Measurements from ENCODE around the gene TFIP11. TPM values are rescaled to one million over a fixed set of nuclear protein-coding genes. Genes with fewer than 3 reads are reported as not detected.
A peak's percentile ranks its signal among the peaks of the same experiment; 100 is the strongest.

Gene TFIP11
- total RNA-seq, 2 experiments from 2014 or later, result 45.9 to 50.1 TPM

GRCh38 chr22:26482161-26482560 is 30.1 kb downstream of the TFIP11 start:
- Mint-ChIP-seq H3K27ac (peak overlapping the region; percentile 96), H3K4me3 (peak overlapping the region; percentile 90), H3K36me3 (peaks cover 27% of the 10 kb centered on the region), H3K9me3 (no peaks in the 10 kb centered on the region), H3K27me3 (no peaks in the 10 kb centered on the region), H3K4me1 (peaks cover 67% of the 10 kb centered on the region)
- no peak for DNase-seq

GRCh38 chr22:26481694-26482093 is 30.6 kb downstream of the TFIP11 start:
- Mint-ChIP-seq H3K9me3 (no peaks in the 10 kb centered on the region), H3K27ac (peak overlapping the region; percentile 96), H3K4me3 (peak overlapping the region; percentile 90), H3K36me3 (peaks cover 30% of the 10 kb centered on the region), H3K27me3 (no peaks in the 10 kb centered on the region), H3K4me1 (peaks cover 67% of the 10 kb centered on the region)
- DNase-seq, result peak; percentile 5

GRCh38 chr22:26481112-26481693 is 31.1 kb downstream of the TFIP11 start:
- Mint-ChIP-seq H3K36me3 (peaks cover 32% of the 10 kb centered on the region), H3K27ac (peak overlapping the region; percentile 96), H3K9me3 (no peaks in the 10 kb centered on the region), H3K4me1 (peaks cover 65% of the 10 kb centered on the region), H3K27me3 (no peaks in the 10 kb centered on the region), H3K4me3 (peak overlapping the region; percentile 90)
- no peak for DNase-seq

GRCh38 chr22:26480611-26480932 is 31.7 kb downstream of the TFIP11 start:
- Mint-ChIP-seq H3K27me3 (no peaks in the 10 kb centered on the region), H3K36me3 (peaks cover 32% of the 10 kb centered on the region), H3K4me3 (peak overlapping the region; percentile 90), H3K27ac (peak overlapping the region; percentile 59), H3K9me3 (no peaks in the 10 kb centered on the region), H3K4me1 (peaks cover 58% of the 10 kb centered on the region)
- DNase-seq, result no peak

GRCh38 chr22:26479792-26480610 is 32.3 kb downstream of the TFIP11 start:
- Mint-ChIP-seq H3K27ac (peak overlapping the region; percentile 59), H3K4me1 (peaks cover 53% of the 10 kb centered on the region), H3K4me3 (peak overlapping the region; percentile 90), H3K9me3 (no peaks in the 10 kb centered on the region), H3K36me3 (peaks cover 32% of the 10 kb centered on the region), H3K27me3 (no peaks in the 10 kb centered on the region)
- no peak for DNase-seq

- Mint-ChIP-seq H3K27ac (peak overlapping the region; percentile 51), H3K4me1 (peaks cover 52% of the 10 kb centered on the region), H3K36me3 (peaks cover 34% of the 10 kb centered on the region), H3K4me3 (peak overlapping the region; percentile 90), H3K27me3 (no peaks in the 10 kb centered on the region), H3K9me3 (no peaks in the 10 kb centered on the region)
- DNase-seq, result no peak
Observed at GRCh38 chr22:26479043-26479791, 33.1 kb downstream of the TFIP11 start.

- Mint-ChIP-seq H3K4me3 (no peak overlapping the region), H3K9me3 (no peaks in the 10 kb centered on the region), H3K27ac (no peak overlapping the region), H3K36me3 (peaks cover 34% of the 10 kb centered on the region), H3K4me1 (peaks cover 45% of the 10 kb centered on the region), H3K27me3 (no peaks in the 10 kb centered on the region)
- no peak for DNase-seq
Observed at GRCh38 chr22:26477341-26477731, 34.9 kb downstream of the TFIP11 start.

GRCh38 chr22:26476705-26477340 is 35.5 kb downstream of the TFIP11 start:
- Mint-ChIP-seq H3K27me3 (no peaks in the 10 kb centered on the region), H3K4me1 (peaks cover 40% of the 10 kb centered on the region), H3K36me3 (peaks cover 33% of the 10 kb centered on the region), H3K9me3 (no peaks in the 10 kb centered on the region), H3K4me3 (no peak overlapping the region), H3K27ac (no peak overlapping the region)
- DNase-seq, result no peak

- Mint-ChIP-seq H3K36me3 (peaks cover 18% of the 10 kb centered on the region), H3K27me3 (no peaks in the 10 kb centered on the region), H3K9me3 (no peaks in the 10 kb centered on the region), H3K4me3 (no peak overlapping the region), H3K27ac (no peak overlapping the region), H3K4me1 (peaks cover 22% of the 10 kb centered on the region)
- no peak for DNase-seq
Observed at GRCh38 chr22:26474682-26475081, 37.6 kb downstream of the TFIP11 start.

- peaks cover 12% of the 10 kb centered on the region for H3K36me3 Mint-ChIP-seq
- DNase-seq, result no peak
- H3K27ac Mint-ChIP-seq, result no peak overlapping the region
- no peaks in the 10 kb centered on the region for H3K9me3 Mint-ChIP-seq
- no peaks in the 10 kb centered on the region for H3K27me3 Mint-ChIP-seq
- H3K4me1 Mint-ChIP-seq, result no peaks in the 10 kb centered on the region
- H3K4me3 Mint-ChIP-seq, result no peak overlapping the region
Observed at GRCh38 chr22:26471522-26471921, 40.8 kb downstream of the TFIP11 start.

GRCh38 chr22:26470807-26471206 is 41.5 kb downstream of the TFIP11 start:
- DNase-seq, result no peak
- Mint-ChIP-seq H3K27me3 (no peaks in the 10 kb centered on the region), H3K9me3 (no peaks in the 10 kb centered on the region), H3K27ac (no peak overlapping the region), H3K4me1 (no peaks in the 10 kb centered on the region), H3K4me3 (no peak overlapping the region), H3K36me3 (peaks cover 14% of the 10 kb centered on the region)

- Mint-ChIP-seq H3K27me3 (no peaks in the 10 kb centered on the region), H3K4me3 (no peak overlapping the region), H3K27ac (no peak overlapping the region), H3K4me1 (no peaks in the 10 kb centered on the region), H3K9me3 (no peaks in the 10 kb centered on the region), H3K36me3 (peaks cover 16% of the 10 kb centered on the region)
- no peak for DNase-seq
Observed at GRCh38 chr22:26466196-26466595, 46.1 kb downstream of the TFIP11 start.

- Mint-ChIP-seq H3K27ac (no peak overlapping the region), H3K4me3 (no peak overlapping the region), H3K9me3 (no peaks in the 10 kb centered on the region), H3K27me3 (no peaks in the 10 kb centered on the region), H3K4me1 (peaks cover 4% of the 10 kb centered on the region), H3K36me3 (peaks cover 20% of the 10 kb centered on the region)
- no peak for DNase-seq
Observed at GRCh38 chr22:26464312-26464711, 48.0 kb downstream of the TFIP11 start.

- H3K27ac Mint-ChIP-seq, result no peak overlapping the region
- H3K36me3 Mint-ChIP-seq, result peaks cover 15% of the 10 kb centered on the region
- H3K4me1 Mint-ChIP-seq, result peaks cover 4% of the 10 kb centered on the region
- no peak for DNase-seq
- no peaks in the 10 kb centered on the region for H3K27me3 Mint-ChIP-seq
- no peaks in the 10 kb centered on the region for H3K9me3 Mint-ChIP-seq
- H3K4me3 Mint-ChIP-seq, result no peak overlapping the region
Observed at GRCh38 chr22:26463688-26464087, 48.6 kb downstream of the TFIP11 start.

GRCh38 chr22:26463101-26463661 is 49.1 kb downstream of the TFIP11 start:
- H3K4me3 Mint-ChIP-seq, result no peak overlapping the region
- no peaks in the 10 kb centered on the region for H3K9me3 Mint-ChIP-seq
- no peak overlapping the region for H3K27ac Mint-ChIP-seq
- H3K27me3 Mint-ChIP-seq, result no peaks in the 10 kb centered on the region
- peaks cover 15% of the 10 kb centered on the region for H3K36me3 Mint-ChIP-seq
- H3K4me1 Mint-ChIP-seq, result peaks cover 4% of the 10 kb centered on the region
- no peak for DNase-seq
